ENCODE measurements around the gene EYS. TPM values are rescaled to one million over a fixed set of nuclear protein-coding genes. Genes with fewer than 3 reads are reported as not detected.

Gene EYS
- total RNA-seq, 1 experiment from 2014 or later = not detected

DNA sequence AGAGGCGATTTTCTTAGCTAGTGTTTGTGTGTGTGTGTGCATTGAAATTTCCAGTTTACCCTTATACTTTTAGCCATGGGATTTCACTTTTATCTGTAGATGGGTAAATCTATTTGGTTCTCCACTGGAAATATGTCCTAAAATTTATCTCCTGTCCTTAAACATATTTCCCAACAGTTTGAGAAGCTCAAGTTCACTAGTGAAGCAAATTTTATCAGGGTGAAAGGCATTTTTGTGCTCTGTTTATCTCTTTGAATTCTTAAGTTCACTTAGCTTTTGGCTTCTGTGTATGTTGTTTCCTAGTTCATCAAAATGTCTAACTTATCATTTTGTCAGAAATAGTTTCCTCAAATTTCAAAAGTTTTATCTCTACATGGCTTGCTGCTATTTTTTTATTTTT is 1509.8 kb downstream of the EYS start:
- no peak for DNase-seq
- Histone ChIP-seq H3K36me3 (no peaks in the 10 kb centered on the region), H3K4me3 (no peak overlapping the region), H3K27me3 (no peaks in the 10 kb centered on the region), H3K9me3 (no peaks in the 10 kb centered on the region)

DNA sequence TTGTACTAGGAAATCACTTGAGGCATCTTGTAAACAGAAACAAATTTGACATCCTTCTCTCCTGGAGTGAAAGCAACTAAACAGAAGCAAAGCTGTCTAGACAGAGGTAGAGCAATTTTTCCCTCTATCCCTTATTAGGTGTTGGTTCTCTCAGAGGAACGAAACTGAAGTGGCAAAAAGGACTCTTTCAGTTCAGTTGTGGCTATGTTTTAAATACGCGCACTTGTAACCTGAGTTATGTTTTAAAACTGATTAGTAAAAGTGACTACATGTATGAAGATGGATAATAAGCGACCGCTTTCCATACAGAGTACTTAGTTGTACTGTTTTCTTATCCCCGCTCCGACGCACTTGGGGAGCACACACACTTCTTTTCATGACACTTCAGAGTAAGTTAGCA is 1520.4 kb downstream of the EYS start:
- Histone ChIP-seq H3K4me3 (no peak overlapping the region), H3K9me3 (no peaks in the 10 kb centered on the region), H3K27me3 (no peaks in the 10 kb centered on the region), H3K36me3 (no peaks in the 10 kb centered on the region)
- no peak for DNase-seq

- no peaks in the 10 kb centered on the region for H3K9me3 ChIP-seq
- DNase-seq = no peak
- H3K27me3 ChIP-seq = no peaks in the 10 kb centered on the region
- no peak overlapping the region for H3K4me3 ChIP-seq
- H3K36me3 ChIP-seq = no peaks in the 10 kb centered on the region
Measured at GRCh38 chr6:64185621-64186020, 1521.4 kb downstream of the EYS start.

DNA sequence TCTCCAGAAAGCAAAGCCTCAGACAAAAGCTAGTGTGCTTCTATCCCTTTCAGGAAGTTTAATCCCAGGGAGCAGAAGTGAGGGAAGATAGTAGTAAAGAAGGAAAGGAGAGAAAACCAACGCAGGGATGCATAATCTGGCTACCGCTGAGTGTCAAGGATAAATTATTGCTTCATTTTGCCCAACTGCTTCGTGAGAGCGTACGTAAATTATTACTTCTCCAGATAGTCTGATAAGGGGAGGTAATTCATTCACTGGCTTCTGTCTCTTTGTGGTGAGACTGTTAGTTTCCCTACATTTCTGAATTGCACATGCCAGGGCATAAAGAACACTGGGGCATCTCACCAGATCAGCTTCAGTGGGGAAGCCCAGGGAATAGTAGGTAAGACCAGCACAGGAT is 1531.7 kb downstream of the EYS start:
- Histone ChIP-seq H3K27me3 (no peaks in the 10 kb centered on the region), H3K36me3 (no peaks in the 10 kb centered on the region), H3K9me3 (no peaks in the 10 kb centered on the region), H3K4me3 (no peak overlapping the region)
- no peak for DNase-seq

DNA sequence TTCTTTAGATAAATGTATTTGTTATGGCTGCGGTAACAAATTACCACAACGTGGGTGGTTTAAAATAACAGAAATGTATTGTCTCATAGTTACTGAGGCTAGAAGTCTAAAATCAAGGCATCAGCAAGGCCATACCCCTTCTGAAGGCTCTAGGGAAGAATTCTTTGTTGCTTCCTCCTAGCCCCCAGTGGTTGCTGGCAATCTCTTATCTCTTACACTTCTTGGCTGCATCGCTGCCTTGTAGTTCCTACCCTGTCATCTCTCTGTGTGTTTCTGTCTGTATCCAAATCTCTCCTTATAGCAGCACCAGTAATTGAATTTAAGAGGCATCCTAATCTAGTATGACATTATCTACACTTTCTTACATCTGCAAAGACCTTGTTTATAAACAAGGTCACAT is 1536.7 kb downstream of the EYS start:
- H3K9me3 ChIP-seq = no peaks in the 10 kb centered on the region
- DNase-seq = no peak
- H3K27me3 ChIP-seq = no peaks in the 10 kb centered on the region
- no peaks in the 10 kb centered on the region for H3K36me3 ChIP-seq
- H3K4me3 ChIP-seq = no peak overlapping the region

DNA sequence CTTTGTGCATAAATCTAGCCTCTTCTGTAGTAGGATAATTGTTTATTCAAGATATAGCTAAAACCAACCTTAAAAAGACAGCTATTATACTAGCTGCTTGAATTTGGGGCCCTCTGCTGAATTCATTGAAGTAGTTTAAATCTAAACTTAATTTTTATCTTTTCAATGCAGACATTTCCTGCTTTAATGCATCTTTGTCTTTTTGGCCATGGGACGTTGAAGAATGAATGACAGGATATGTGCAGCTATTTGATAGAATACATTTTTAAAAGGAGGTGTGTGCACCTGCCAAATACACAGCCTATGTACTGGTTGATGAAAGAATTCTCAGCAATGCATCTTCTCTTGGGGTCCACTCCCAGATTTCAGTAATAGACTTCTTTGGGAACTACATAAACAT is 1546.5 kb downstream of the EYS start:
- no peak for DNase-seq
- Histone ChIP-seq H3K4me3 (no peak overlapping the region), H3K27me3 (no peaks in the 10 kb centered on the region), H3K36me3 (no peaks in the 10 kb centered on the region), H3K9me3 (no peaks in the 10 kb centered on the region)

GRCh38 chr6:64155063-64155462 is 1552.0 kb downstream of the EYS start:
- no peaks in the 10 kb centered on the region for H3K27me3 ChIP-seq
- H3K9me3 ChIP-seq = no peaks in the 10 kb centered on the region
- no peak overlapping the region for H3K4me3 ChIP-seq
- no peak for DNase-seq
- H3K36me3 ChIP-seq = no peaks in the 10 kb centered on the region

DNA sequence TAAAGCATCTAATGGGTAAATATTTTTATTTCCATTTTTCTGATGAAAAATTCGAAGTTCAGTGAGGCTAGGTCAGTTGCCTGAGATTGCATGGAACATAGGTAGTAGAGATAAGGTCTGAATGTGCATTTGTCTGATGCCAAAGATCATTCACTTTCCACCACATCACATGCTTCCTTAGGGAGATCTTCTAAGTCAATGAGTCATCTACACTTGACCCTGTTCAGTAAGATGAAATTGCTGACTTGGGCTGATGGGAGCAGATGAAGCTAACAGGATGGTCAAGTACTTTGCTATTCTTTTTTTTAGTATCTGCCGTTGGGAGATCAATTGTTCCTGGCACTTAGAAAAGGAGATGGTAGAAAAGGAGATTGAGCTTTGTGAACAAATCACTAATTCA is 1560.2 kb downstream of the EYS start:
- no peak for DNase-seq
- no peaks in the 10 kb centered on the region for H3K27me3 ChIP-seq
- no peaks in the 10 kb centered on the region for H3K9me3 ChIP-seq
- no peaks in the 10 kb centered on the region for H3K36me3 ChIP-seq
- no peak overlapping the region for H3K4me3 ChIP-seq

DNA sequence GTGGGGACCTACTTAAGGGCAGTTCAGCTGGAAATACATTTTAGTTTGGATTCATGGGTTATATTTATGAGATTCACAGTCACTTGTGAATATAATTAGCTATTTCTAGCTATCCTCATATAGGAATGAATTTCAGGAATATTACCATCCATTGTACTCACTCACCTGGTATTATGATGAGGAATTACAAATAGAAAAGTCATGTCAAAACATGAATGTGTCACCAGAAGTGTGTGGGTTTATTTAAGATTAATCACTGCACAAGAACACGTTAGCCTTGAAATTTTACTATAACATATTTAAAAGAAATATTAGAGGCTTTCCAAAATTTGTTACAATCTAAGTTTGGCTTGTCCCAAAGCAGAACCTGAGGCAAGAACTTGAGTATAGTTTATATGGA is 1560.9 kb downstream of the EYS start:
- H3K27me3 ChIP-seq = no peaks in the 10 kb centered on the region
- no peaks in the 10 kb centered on the region for H3K36me3 ChIP-seq
- H3K4me3 ChIP-seq = no peak overlapping the region
- no peaks in the 10 kb centered on the region for H3K9me3 ChIP-seq
- DNase-seq = no peak

DNA sequence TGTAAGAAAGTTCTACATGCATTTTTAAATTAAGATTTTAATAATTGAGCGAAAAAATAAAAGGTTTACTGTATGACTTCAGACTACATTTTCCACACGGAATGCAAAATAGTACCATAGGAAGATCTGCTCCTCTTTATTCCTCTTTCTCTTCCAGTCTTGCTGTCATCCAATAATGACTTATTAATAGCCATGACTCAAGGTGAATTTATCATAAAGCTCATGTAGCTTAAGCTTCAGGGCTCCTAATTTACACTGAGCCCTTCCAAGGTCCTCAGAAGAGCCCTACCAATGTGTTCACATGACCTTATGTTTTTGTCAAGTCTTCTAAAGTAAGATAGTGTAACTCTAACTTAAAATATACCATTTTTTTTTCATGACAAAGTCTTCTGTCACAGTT is 1561.4 kb downstream of the EYS start:
- Histone ChIP-seq H3K4me3 (no peak overlapping the region), H3K9me3 (no peaks in the 10 kb centered on the region), H3K36me3 (no peaks in the 10 kb centered on the region), H3K27me3 (no peaks in the 10 kb centered on the region)
- DNase-seq = no peak

- H3K27me3 ChIP-seq = no peaks in the 10 kb centered on the region
- H3K9me3 ChIP-seq = no peaks in the 10 kb centered on the region
- H3K36me3 ChIP-seq = no peaks in the 10 kb centered on the region
- no peak overlapping the region for H3K4me3 ChIP-seq
- DNase-seq = no peak
Measured at GRCh38 chr6:64143101-64143500, 1563.9 kb downstream of the EYS start.

GRCh38 chr6:64141680-64142079 is 1565.3 kb downstream of the EYS start:
- H3K4me3 ChIP-seq = no peak overlapping the region
- H3K36me3 ChIP-seq = no peaks in the 10 kb centered on the region
- H3K9me3 ChIP-seq = no peaks in the 10 kb centered on the region
- DNase-seq = no peak
- H3K27me3 ChIP-seq = no peaks in the 10 kb centered on the region

DNA sequence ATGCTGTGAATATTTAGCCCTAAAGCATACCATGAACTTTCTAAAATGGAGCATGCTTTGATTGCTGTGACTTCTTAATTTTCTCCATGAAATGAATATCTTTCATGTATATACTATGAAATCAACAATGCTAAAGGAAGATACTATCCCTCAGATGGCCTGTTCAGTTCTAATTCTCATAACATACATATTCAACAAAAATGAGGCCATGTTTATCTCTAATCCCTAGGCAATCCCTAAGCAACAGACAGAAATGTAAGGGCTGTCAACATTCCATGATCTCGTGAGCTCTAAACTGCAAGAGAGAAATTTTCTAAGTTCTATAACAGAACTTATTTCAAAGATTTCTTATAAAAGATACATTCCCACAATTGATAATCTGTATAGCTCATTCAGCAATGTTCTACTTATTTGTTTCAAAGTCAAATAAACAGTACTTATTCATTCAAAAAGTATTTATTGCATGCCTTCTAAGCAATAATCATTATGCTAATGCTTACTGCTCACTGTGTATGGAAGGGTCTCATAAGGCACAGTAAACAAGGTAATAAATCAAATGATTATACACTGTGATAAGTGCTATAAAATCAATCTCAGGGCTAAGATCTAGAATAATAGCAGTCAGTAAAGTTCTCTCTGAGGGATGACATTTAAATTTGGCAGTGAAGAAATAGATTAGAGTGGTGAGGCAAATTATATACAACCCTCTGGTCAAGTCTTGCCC is 1578.6 kb downstream of the EYS start:
- no peaks in the 10 kb centered on the region for H3K27me3 ChIP-seq
- H3K9me3 ChIP-seq = no peaks in the 10 kb centered on the region
- no peaks in the 10 kb centered on the region for H3K36me3 ChIP-seq
- H3K4me3 ChIP-seq = no peak overlapping the region
- DNase-seq = no peak

- H3K36me3 ChIP-seq = no peaks in the 10 kb centered on the region
- H3K4me3 ChIP-seq = no peak overlapping the region
- H3K9me3 ChIP-seq = no peaks in the 10 kb centered on the region
- DNase-seq = no peak
- H3K27me3 ChIP-seq = no peaks in the 10 kb centered on the region
Measured at GRCh38 chr6:64123761-64124633, 1583.0 kb downstream of the EYS start.

- no peaks in the 10 kb centered on the region for H3K36me3 ChIP-seq
- no peaks in the 10 kb centered on the region for H3K27me3 ChIP-seq
- no peaks in the 10 kb centered on the region for H3K9me3 ChIP-seq
- no peak overlapping the region for H3K4me3 ChIP-seq
- DNase-seq = no peak
Measured at GRCh38 chr6:64122712-64123375, 1584.2 kb downstream of the EYS start.

DNA sequence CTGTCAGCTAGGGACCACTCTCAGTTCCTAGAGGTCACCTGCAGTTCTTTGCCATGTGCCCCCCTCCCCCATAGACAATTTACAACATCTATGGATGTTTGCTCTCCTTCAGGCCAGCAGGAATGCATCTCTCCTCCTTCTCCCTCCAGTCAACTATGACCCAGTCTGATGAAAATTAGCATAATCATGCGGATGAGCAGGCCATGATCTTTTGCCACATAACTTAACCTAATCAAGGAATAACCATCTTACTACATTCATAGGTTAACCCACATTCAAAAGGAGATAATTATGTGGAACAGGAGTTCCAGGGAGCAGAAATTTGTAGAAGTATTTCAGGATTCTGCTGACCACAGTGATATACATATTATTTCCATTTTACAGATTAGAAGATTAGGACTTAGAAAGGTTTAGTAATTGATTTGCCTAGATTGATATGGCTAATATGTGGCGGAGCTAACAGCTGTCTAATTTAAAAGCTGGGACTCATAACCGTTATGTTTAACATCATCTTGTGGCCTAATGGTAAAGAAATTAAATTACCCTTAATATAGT is 1585.9 kb downstream of the EYS start:
- Histone ChIP-seq H3K36me3 (no peaks in the 10 kb centered on the region), H3K9me3 (no peaks in the 10 kb centered on the region), H3K4me3 (no peak overlapping the region), H3K27me3 (no peaks in the 10 kb centered on the region)
- DNase-seq = no peak

- Histone ChIP-seq H3K27me3 (no peaks in the 10 kb centered on the region), H3K4me3 (no peak overlapping the region), H3K9me3 (no peaks in the 10 kb centered on the region), H3K36me3 (no peaks in the 10 kb centered on the region)
- DNase-seq = no peak
Measured at GRCh38 chr6:64113704-64114103, 1593.3 kb downstream of the EYS start.
